HG02759 (cell line): ENCODE data around the gene ZMYND11.

Experiments used
- ATAC-seq: cut with Tn5 transposase; IDR thresholded peaks from one replicate; pipeline ENCODE4 v1.9.1; 2021; ENCODE audit warnings: mild to moderate bottlenecking, moderate library complexity; ENCODE audit not compliant: unreplicated experiment

The ZMYND11 gene

DNA sequence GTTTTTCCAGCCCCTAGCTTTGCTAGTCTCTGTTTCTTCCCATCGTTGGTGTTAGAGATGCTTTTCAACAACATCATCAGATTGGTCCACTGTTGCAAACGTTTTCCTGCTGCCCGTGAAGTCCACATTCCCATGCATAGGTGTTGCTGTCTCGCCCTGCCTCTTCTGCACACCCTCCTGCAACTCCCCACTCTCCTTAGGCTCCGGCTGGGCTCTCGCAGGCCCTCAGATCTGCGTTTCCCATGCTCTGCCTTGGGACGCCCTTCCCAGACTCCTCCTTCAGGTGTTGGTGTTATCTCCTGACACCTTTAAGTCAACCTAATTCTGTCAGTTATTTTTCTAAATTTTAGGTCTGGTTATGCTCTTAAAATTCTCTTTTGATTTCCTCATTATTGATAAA, 55.0 kb downstream of the ZMYND11 start:
- no peak for ATAC-seq

DNA sequence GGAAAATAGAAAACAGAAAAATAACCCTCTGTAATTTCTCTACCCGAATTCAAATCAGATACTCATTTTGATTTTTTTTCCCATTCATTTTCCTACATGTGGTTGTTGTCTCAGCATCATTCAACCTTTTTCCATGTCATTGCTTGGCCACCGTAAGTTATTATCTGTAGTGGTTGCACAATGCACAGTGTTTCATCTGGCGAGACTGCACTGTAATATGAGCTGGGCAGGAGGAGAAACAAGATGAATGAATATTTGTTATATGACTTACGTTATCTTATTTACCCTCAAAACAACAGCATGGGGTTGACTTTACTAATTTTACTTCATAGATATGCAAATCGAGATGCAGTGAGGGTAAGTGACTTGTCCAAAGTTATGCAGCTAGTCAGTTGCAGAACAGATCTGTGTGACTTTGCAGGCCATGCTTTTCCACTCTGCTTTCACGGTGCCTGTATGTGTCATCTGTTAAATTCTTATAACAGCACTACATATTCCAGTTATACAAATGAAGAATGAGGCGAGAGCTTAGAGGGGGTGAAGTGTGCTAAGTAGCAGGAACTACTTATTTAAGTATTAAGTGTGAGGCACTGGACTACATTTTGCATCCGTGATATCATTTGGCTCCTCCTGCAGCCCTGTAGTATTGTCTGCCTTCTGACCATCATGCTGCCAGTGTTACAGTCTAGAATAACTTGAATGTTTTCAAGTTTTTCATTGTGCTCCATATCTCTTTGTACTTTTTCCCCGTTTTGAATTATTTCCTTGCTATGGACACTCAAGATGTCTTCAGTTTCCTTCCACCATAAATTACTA, 56.7 kb downstream of the ZMYND11 start:
- no peak for ATAC-seq

DNA sequence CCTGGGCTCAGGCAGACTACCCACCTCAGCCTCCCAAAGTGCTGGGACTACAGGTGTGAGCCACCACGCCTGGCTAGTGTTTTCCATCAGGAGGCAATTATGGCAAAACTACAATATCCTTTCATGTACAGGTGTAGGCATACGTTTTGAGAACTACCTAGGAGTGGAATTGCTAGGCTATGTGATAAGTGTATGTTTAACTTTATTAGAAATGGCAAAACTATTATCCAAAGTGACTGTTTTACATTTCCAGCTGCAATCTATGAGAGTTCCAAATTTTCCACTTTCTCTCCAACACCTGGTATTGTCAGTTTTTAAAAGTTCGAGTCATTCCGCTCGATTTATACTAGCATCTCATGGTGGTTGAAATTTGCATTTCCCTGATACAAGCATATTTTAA, 59.0 kb downstream of the ZMYND11 start:
- no peak for ATAC-seq

DNA sequence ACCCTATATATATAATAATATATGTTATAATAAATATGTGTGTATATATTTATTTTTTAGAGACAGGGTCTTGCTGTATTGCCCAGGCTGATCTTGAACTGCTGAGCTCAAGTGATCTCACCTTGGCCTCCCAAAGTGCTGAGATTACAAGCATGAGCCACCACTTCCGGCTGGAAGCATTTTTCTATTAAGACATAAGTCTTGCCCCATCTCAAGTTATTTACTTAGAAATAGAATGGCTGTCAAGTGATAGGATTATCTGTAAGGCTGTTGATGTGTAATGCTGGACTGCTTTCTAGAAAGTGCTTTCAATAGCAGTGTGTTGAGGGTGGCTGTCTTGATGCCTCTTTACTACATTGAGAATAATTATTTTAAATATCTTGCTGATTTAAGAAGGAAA, 65.2 kb downstream of the ZMYND11 start:
- ATAC-seq, result no peak

DNA sequence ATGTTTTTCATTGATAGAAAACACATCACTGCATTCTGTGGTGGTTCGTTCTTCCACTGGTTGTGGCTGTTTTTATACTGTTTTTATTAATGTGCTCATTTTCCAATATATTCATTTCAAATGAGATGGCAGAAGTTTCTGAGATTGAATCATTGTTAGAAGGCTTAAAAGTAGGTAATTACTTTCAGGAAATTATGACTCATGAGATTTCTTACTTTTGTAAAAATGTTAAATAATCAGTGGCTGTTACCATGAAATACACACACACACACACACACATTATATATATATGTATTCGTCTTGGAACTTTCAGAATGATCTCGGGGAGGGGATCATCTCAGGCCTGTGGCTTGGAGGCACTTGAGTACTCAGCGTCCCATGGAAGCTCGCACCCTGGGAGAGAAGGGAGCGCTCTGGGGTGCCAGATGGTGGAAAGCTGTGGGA, 66.1 kb downstream of the ZMYND11 start:
- ATAC-seq, result no peak

DNA sequence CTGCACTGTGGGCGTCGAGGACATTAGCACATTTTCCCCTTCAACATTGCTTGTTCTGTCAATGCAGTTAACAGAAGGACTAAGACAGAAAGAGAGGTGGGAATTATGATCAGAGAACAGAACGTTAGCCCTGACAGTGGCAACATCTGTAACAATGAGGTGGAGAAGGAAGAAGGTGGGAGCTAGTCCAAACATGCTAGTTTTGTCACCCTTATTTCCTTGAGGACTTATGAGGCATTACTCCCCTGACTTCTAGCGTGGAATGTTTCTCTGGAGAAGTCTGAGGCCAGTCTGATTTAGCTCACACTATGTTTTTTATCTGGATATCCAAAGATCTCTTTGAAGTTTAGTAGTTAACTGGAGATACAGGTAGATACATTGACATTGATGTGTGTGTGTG, 73.4 kb downstream of the ZMYND11 start:
- no peak for ATAC-seq

GRCh38 chr10:209357-209756, 74.1 kb downstream of the ZMYND11 start:
- ATAC-seq, result no peak

- no peak for ATAC-seq
Observed at GRCh38 chr10:210297-210696, 75.0 kb downstream of the ZMYND11 start.

DNA sequence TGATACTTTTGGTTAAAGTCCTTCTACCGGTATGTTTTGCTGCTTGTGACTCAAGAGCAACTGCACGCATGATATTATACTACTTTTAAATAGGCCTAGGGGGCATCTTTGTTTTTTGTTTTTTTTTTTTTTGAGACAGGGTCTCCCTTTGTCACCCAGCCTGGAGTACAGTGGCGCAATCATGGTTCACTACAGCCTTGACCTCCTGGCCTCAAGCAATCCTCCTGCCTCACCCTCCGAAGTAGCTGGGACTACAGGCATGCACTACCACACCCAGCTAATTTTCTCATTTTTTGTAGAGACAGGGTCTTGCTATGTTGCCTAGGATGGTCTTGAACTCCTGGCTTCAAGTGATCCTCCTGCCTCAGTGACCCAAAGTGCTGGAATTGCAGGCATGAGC, 80.2 kb downstream of the ZMYND11 start:
- no peak for ATAC-seq

- no peak for ATAC-seq
Observed at GRCh38 chr10:218798-219197, 83.5 kb downstream of the ZMYND11 start.

DNA sequence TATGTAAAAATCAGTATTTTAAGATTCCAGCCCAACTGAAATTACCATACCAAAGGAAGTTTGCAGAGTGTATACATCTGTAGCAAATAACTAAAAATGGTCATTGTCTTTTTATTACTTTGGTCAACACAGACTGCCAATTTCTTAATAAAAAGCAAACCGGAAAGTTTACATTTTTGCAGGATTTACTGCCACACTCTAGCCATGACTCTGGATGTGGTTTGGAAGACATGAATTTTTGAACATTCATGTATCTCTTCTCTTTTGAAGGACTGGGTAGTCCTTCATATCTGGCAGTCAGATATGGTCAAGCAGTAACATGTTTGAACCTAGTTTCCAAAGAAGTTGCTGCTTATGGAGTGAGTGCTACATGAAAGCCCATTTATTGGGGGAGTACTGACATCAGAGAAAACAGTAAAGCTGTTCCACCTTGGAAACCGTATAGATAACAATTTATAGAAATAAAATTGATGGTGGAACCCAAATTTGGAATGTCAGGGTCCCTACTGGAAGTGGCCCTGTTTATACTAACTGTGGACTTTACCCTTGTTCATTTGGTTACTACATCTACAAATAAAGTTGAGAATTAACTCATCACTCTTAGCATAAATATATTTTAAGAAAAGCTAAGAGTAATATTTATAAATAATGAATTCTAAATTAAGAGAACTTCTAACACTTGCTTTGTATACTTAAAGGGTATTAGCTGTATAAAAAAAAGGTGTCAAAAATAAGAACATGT, 84.6 kb downstream of the ZMYND11 start:
- ATAC-seq, result no peak

- no peak for ATAC-seq
Observed at GRCh38 chr10:224571-224970, 89.3 kb downstream of the ZMYND11 start.

- ATAC-seq, result no peak
Observed at GRCh38 chr10:226018-226417, 90.8 kb downstream of the ZMYND11 start.

DNA sequence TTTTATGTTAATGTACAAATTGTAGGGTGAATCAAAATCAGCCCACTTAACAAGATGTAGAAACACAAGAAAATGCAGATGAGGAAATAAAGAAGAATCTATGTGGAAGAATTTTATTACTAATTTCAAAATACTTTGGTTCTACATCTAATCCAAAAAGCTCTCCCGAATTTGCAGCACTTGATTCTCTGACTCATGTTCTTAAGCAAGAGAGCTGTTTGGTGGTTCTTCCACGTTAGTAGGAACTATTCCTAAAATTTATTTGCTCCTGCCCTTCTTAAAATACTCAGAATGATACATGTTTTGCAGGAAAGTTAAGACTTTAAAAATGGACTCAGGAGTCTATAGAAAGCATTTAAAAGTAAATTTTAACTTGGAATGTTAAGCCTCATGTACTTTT, 91.8 kb downstream of the ZMYND11 start:
- no peak for ATAC-seq

DNA sequence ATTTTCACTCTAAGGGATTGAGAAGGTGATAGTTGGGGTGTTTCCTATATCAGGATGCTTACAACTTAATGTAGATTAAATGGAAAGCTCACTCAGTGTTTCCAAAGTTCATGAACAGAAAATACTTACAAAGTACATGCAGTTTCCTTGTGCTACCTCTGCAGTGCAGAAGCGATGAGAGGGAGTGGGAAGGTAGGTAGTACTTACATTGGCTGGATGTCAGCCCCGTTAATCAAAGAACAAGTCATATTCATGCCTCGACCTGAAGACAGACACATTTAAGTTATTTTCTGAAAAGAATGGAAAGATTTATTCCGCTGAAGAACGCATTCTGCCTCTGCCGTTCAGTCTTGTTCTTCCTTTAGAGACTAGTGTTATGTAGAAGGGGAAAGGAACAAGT, 93.1 kb downstream of the ZMYND11 start:
- no peak for ATAC-seq

DNA sequence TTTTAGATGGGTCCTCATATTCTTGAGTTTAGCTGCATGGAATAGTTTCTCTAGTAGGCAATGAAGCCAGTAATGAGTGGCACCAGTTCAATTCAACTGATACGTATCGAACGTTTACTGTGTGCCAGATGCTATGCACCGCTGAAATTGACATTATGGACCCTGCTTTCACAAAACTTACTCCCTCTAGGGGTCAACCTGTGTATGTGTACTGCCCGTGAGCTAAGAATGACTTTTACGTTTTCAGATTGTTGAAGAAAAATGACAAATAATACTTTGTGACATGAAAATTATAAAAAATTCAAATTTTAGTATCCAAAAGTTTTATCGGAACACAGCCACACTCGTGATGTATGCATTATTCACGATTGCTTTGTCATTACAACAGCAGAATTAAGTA, 95.5 kb downstream of the ZMYND11 start:
- ATAC-seq, result no peak

- no peak for ATAC-seq
Observed at GRCh38 chr10:232061-232460, 96.8 kb downstream of the ZMYND11 start.

- ATAC-seq, result no peak
Observed at GRCh38 chr10:232878-233277, 97.6 kb downstream of the ZMYND11 start.

- ATAC-seq, result no peak
Observed at GRCh38 chr10:234708-235406, 99.6 kb downstream of the ZMYND11 start.

- no peak for ATAC-seq
Observed at GRCh38 chr10:235915-236314, 100.7 kb downstream of the ZMYND11 start.

- no peak for ATAC-seq
Observed at GRCh38 chr10:239109-239508, 103.9 kb downstream of the ZMYND11 start.

DNA sequence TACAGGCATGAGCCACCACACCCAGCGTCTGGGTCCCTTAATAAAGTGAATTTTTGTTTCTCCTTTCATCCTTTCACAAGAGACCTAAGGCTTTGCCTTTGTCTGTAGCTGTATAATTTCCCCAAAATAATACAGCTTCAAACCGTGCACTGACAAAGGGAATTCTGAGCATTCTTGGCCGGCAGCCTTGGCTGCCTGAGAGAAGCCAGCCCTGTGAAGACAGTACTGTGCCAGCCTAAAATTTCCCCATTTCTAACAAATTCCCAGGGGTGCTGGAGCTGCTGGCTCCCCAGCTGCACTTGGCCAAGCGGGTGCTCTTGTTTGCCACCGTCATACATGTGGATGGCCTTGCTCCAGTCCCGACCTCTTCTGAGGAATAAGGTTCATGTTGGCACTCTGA, 106.2 kb downstream of the ZMYND11 start:
- ATAC-seq, result no peak
